CD4-positive, alpha-beta memory T cell (primary cell): Measurements from ENCODE around the gene ETNK2. TPM values are rescaled to one million over a fixed set of nuclear protein-coding genes. Genes with fewer than 3 reads are reported as not detected.
A peak's percentile ranks its signal among the peaks of the same experiment; 100 is the strongest.

Experiments
- CTCF ChIA-PET: fragments of 350-600 bp; sonication (Branson Sonifier 250); formaldehyde crosslinking; loops from one replicate; lab custom pipeline; 2021; ENCODE audit warnings: inconsistent platforms; ENCODE audit not compliant: partially characterized antibody; lab: Charles Lee
- POLR2A ChIA-PET: fragments of 350-600 bp; sonication (Branson Sonifier 250); formaldehyde crosslinking; loops from one replicate; lab custom pipeline; 2021; ENCODE audit not compliant: partially characterized antibody; lab: Charles Lee
- DNase-seq, 5 donors: peaks; one replicate each; pipeline versions ENCODE4 v3.0.0 to v3.0.0-alpha.2; 2020 to 2022; ENCODE audit warnings: mixed read lengths in 1 of 5
- H3K27ac ChIP-seq: one replicate; pipeline ENCODE4 v1.7.0; 2013; ENCODE audit warnings: low read depth, low read length
- H3K27me3 ChIP-seq: 2 replicates; pipeline ENCODE4 v1.7.0; 2013; ENCODE audit warnings: mild to moderate bottlenecking, low read length, moderate library complexity; ENCODE audit not compliant: insufficient read depth
- H3K36me3 ChIP-seq: 2 replicates; pipeline ENCODE4 v1.7.0; 2013; ENCODE audit warnings: mild to moderate bottlenecking, low read length, moderate library complexity; ENCODE audit not compliant: insufficient read depth
- H3K4me1 ChIP-seq: 2 replicates; pipeline ENCODE4 v1.7.0; 2013; ENCODE audit warnings: mild to moderate bottlenecking, low read length, moderate library complexity; ENCODE audit not compliant: insufficient read depth
- H3K4me3 ChIP-seq, 2 donors: one replicate each; pipeline ENCODE4 v1.7.0; 2013; ENCODE audit warnings: low read length in 2 of 2, mild to moderate bottlenecking in 1 of 2
- H3K9me3 ChIP-seq, 2 donors: one replicate each; pipeline ENCODE4 v1.7.0; 2013; ENCODE audit warnings: low read length in 2 of 2, control low read depth in 1 of 2; ENCODE audit not compliant: control insufficient read depth in 1 of 2
- H3K27ac Mint-ChIP-seq, 7 donors: one replicate each; pipeline ENCODE4 v1.8.0; 2020 to 2021; ENCODE audit warnings: mixed read lengths in 7 of 7, mild to moderate bottlenecking in 6 of 7, inconsistent platforms in 3 of 7, moderate library complexity in 3 of 7
- H3K27me3 Mint-ChIP-seq, 2 donors: one replicate each; pipeline ENCODE4 v1.8.0; 2020 to 2021; ENCODE audit warnings: mixed read lengths in 2 of 2
- H3K36me3 Mint-ChIP-seq, 2 donors: one replicate each; pipeline ENCODE4 v1.8.0; 2020 to 2021; ENCODE audit warnings: mixed read lengths in 2 of 2, inconsistent platforms in 1 of 2, mild to moderate bottlenecking in 1 of 2
- H3K4me1 Mint-ChIP-seq, 4 donors: one replicate each; pipeline ENCODE4 v1.8.0; 2020 to 2021; ENCODE audit warnings: mixed read lengths in 4 of 4, mild to moderate bottlenecking in 1 of 4
- H3K4me3 Mint-ChIP-seq, 8 donors: one replicate each; pipeline ENCODE4 v1.8.0; 2020 to 2021; ENCODE audit warnings: mixed read lengths in 8 of 8, mild to moderate bottlenecking in 7 of 8, moderate library complexity in 6 of 8, inconsistent platforms in 3 of 8
- H3K9me3 Mint-ChIP-seq, 8 donors: one replicate each; pipeline ENCODE4 v1.8.0; 2020 to 2021; ENCODE audit warnings: mixed read lengths in 8 of 8, mild to moderate bottlenecking in 5 of 8, inconsistent platforms in 3 of 8, moderate library complexity in 1 of 8
- intact Hi-C: fragments of 100-400 bp; cut with micrococcal nuclease; formaldehyde crosslinking; loops from one replicate; pipeline ENCODE4 v1.15.1; 2023
- polyA plus RNA-seq, 2 donors: library from polyadenylated mRNA; unstranded; fragments of 300-500 nt; fragmentation: Illumina TruSeq; gene quantifications; one replicate each; pipeline ENCODE4 v1.2.3, GENCODE V29; 2021
- total RNA-seq, 2 experiments: library from RNA; stranded (reverse); gene quantifications; one replicate each; pipeline ENCODE4 v1.2.3, GENCODE V29; 2021

The ETNK2 gene
- total and polyA plus RNA-seq, 4 experiments from 2014 or later = 3.2 to 3.9 (median 3.5) TPM

GRCh38 chr1:204112876-204113730 lies 38.7 kb downstream of the ETNK2 start:
- no peaks in the 10 kb centered on the region for H3K9me3 ChIP-seq
- no peaks in the 10 kb centered on the region for H3K36me3 ChIP-seq
- POLR2A ChIA-PET = no interaction called here
- intact Hi-C loops = no loop called here
- H3K4me3 ChIP-seq = no peak overlapping the region
- H3K9me3 Mint-ChIP-seq = no peaks in the 10 kb centered on the region
- DNase-seq = peak in 1 of 5 donors; percentile 35
- H3K27me3 Mint-ChIP-seq = no peaks in the 10 kb centered on the region
- H3K4me1 ChIP-seq = no peaks in the 10 kb centered on the region
- H3K4me1 Mint-ChIP-seq = peaks cover 0 to 7% (median 0%) of the 10 kb centered on the region in 4 donors
- CTCF ChIA-PET = interaction anchor here (1.4 kb wide), 1 partner anchor 16 kb away, joined by 3 read pairs; no protein-coding TSS in a partner anchor
- H3K27ac Mint-ChIP-seq = no peak overlapping the region
- H3K27ac ChIP-seq = no peak overlapping the region
- no peaks in the 10 kb centered on the region for H3K36me3 Mint-ChIP-seq
- H3K27me3 ChIP-seq = peaks cover 4% of the 10 kb centered on the region
- H3K4me3 Mint-ChIP-seq = no peak overlapping the region

DNA sequence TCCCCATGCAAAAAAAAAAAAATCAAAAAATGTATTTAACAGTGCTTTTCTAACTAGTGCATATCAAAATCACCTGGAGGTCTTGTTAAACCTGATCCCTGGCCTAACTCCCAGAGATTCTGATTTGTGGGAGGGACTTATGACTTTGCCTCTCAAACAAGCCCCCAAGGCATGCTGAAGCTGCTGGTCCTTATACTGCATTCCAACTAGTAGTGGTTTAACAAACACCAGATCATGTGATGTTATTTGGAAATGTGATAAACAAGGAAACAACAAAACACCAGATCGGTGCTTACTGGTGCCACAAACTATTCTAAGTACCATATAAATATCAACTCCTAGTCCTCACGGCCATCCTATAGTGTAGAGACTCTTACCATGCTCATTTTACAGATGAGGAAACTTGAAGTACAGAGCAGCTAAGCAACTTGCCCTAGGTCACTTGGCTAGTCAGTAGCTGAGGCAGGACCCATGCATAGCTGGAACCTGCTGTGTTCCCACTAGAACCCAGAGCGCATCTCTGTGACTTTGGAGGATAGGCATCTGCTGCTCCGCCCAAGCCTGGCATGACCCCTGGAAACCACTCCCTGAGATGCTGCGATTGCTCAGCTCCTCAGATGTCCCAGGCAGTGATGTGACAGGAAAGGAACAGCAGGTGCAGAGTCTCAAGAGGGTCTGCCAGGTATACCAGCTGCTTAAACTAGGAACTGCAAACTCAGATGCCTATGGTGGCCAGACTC lies 40.8 kb downstream of the ETNK2 start:
- H3K27ac ChIP-seq = no peak overlapping the region
- H3K4me3 ChIP-seq = no peak overlapping the region
- no peak overlapping the region for H3K27ac Mint-ChIP-seq
- no peaks in the 10 kb centered on the region for H3K27me3 Mint-ChIP-seq
- no peaks in the 10 kb centered on the region for H3K9me3 ChIP-seq
- intact Hi-C loops = no loop called here
- H3K4me1 ChIP-seq = no peaks in the 10 kb centered on the region
- DNase-seq = no peak
- CTCF ChIA-PET = interaction anchor here (1.4 kb wide), 1 partner anchor 18 kb away, joined by 3 read pairs; no protein-coding TSS in a partner anchor
- H3K27me3 ChIP-seq = peaks cover 4% of the 10 kb centered on the region
- no peak overlapping the region for H3K4me3 Mint-ChIP-seq
- no peaks in the 10 kb centered on the region for H3K36me3 ChIP-seq
- no peaks in the 10 kb centered on the region for H3K9me3 Mint-ChIP-seq
- H3K4me1 Mint-ChIP-seq = peaks cover 0 to 14% (median 6%) of the 10 kb centered on the region in 4 donors
- POLR2A ChIA-PET = no interaction called here
- H3K36me3 Mint-ChIP-seq = no peaks in the 10 kb centered on the region

DNA sequence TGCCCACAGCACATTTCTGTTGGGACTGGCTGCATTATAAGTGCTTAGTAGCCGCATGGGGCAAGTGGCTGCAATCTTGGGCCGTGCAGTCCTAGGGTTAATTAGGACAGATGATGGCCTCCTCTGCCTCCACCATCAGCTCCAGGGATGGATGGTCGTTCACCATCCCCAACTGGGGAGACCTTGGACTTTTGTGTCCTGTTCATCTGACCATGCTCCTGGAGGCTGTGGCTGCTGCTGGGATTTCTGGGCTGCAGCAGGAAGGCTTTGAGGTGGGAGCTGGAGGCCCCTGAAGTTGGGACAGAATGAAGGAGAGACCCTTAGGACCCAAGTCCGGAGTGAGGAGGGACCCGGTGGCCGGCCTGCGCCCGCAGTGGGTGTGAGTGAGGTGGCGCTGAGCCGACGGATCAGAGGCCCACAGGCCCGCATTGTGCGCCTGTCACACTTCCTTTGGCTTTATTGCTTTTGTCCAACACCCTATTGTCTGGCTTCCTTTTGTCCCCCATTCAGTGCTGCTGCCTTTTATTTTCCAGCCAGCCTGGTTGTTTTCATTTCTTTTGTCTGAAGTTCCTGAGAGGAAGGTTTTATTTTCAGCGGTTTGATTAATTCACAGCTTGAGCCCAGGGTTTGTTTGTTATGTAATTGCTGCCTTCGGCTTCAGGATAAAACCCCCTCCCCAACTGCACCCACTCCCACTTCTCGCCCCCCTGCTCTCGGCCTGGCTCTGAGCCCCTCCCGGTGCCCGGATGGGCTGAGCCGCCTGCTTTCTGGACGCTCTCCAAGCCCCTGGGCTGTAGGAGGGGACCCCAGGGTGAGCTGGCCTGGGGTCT lies 43.3 kb downstream of the ETNK2 start:
- no peaks in the 10 kb centered on the region for H3K9me3 ChIP-seq
- ChIA-PET CTCF (interaction anchor here (1.5 kb wide), 1 partner anchor 20 kb away, joined by 4 read pairs; no protein-coding TSS in a partner anchor), POLR2A (no interaction called here)
- no peaks in the 10 kb centered on the region for H3K36me3 Mint-ChIP-seq
- H3K27ac ChIP-seq = no peak overlapping the region
- intact Hi-C loops = no loop called here
- H3K4me3 ChIP-seq = no peak overlapping the region
- H3K9me3 Mint-ChIP-seq = no peaks in the 10 kb centered on the region
- H3K36me3 ChIP-seq = no peaks in the 10 kb centered on the region
- peak overlapping the region in 1 of 8 donors; percentile 4 for H3K4me3 Mint-ChIP-seq
- no peak for DNase-seq
- peaks cover 4% of the 10 kb centered on the region for H3K27me3 ChIP-seq
- H3K4me1 Mint-ChIP-seq = peaks cover 7 to 37% (median 16%) of the 10 kb centered on the region in 4 donors
- peak overlapping the region in 2 of 7 donors; percentile 7 to 29 for H3K27ac Mint-ChIP-seq
- H3K27me3 Mint-ChIP-seq = no peaks in the 10 kb centered on the region
- H3K4me1 ChIP-seq = peaks cover 25% of the 10 kb centered on the region

- Mint-ChIP-seq H3K4me3 (no peak overlapping the region), H3K27me3 (no peaks in the 10 kb centered on the region), H3K36me3 (no peaks in the 10 kb centered on the region), H3K4me1 (peaks cover 12 to 43% (median 22%) of the 10 kb centered on the region in 4 donors), H3K9me3 (no peaks in the 10 kb centered on the region), H3K27ac (peak overlapping the region in 3 of 7 donors; percentile 12 to 86 (median 23))
- intact Hi-C loops = no loop called here
- Histone ChIP-seq H3K27ac (no peak overlapping the region), H3K9me3 (no peaks in the 10 kb centered on the region), H3K4me3 (no peak overlapping the region), H3K4me1 (peaks cover 32% of the 10 kb centered on the region), H3K36me3 (no peaks in the 10 kb centered on the region), H3K27me3 (peaks cover 4% of the 10 kb centered on the region)
- POLR2A ChIA-PET = no interaction called here
- CTCF ChIA-PET = interaction anchor here (0.6 to 1.5 kb wide), 2 partner anchors 21 to 59 kb away, joined by 3 to 4 read pairs; no protein-coding TSS in a partner anchor
- no peak for DNase-seq
These were observed 44.0 kb downstream of the ETNK2 start for GRCh38 chr1:204107892-204108291.

- H3K4me3 ChIP-seq = no peak overlapping the region
- peaks cover 4% of the 10 kb centered on the region for H3K27me3 ChIP-seq
- Mint-ChIP-seq H3K9me3 (no peaks in the 10 kb centered on the region), H3K4me1 (peaks cover 20 to 54% (median 32%) of the 10 kb centered on the region in 4 donors), H3K27ac (peak overlapping the region in 6 of 7 donors; percentile 15 to 86 (median 47)), H3K36me3 (no peaks in the 10 kb centered on the region), H3K4me3 (no peak overlapping the region), H3K27me3 (no peaks in the 10 kb centered on the region)
- no peaks in the 10 kb centered on the region for H3K36me3 ChIP-seq
- POLR2A ChIA-PET = no interaction called here
- no peaks in the 10 kb centered on the region for H3K9me3 ChIP-seq
- DNase-seq = no peak
- H3K4me1 ChIP-seq = peaks cover 39% of the 10 kb centered on the region
- H3K27ac ChIP-seq = no peak overlapping the region
- CTCF ChIA-PET = interaction anchor here (1.5 kb wide), 1 partner anchor 22 kb away, joined by 4 read pairs; no protein-coding TSS in a partner anchor
- intact Hi-C loops = no loop called here
These were observed 45.0 kb downstream of the ETNK2 start for GRCh38 chr1:204106825-204107224.

GRCh38 chr1:204105131-204105515 lies 46.7 kb downstream of the ETNK2 start:
- H3K4me3 Mint-ChIP-seq = peak overlapping the region in 7 of 8 donors; percentile 45 to 77 (median 55)
- intact Hi-C loops = no loop called here
- H3K36me3 ChIP-seq = no peaks in the 10 kb centered on the region
- H3K4me1 ChIP-seq = peaks cover 39% of the 10 kb centered on the region
- H3K4me1 Mint-ChIP-seq = peaks cover 22 to 65% (median 35%) of the 10 kb centered on the region in 4 donors
- H3K36me3 Mint-ChIP-seq = no peaks in the 10 kb centered on the region
- H3K4me3 ChIP-seq = no peak overlapping the region
- peak overlapping the region; percentile 68 to 95 (median 86) for H3K27ac Mint-ChIP-seq
- ChIA-PET CTCF (interaction anchor here (1.6 to 1.7 kb wide), 2 partner anchors 11 to 24 kb away, joined by 4 to 5 read pairs; no protein-coding TSS in a partner anchor), POLR2A (no interaction called here)
- no peaks in the 10 kb centered on the region for H3K9me3 ChIP-seq
- H3K27ac ChIP-seq = peak overlapping the region; percentile 53
- H3K27me3 ChIP-seq = peaks cover 4% of the 10 kb centered on the region
- no peak for DNase-seq
- H3K9me3 Mint-ChIP-seq = no peaks in the 10 kb centered on the region
- no peaks in the 10 kb centered on the region for H3K27me3 Mint-ChIP-seq
